Omental fat pad (tissue), 4 donors: ENCODE data around the gene RTN4R. TPM values are rescaled to one million over a fixed set of nuclear protein-coding genes. Genes with fewer than 3 reads are reported as not detected.
"Not testable (repeated sequence)": the region's sequence is repeated elsewhere in the genome, so short reads cannot be mapped to it uniquely, and the experiment has no call there.

Source experiments
- ATAC-seq: fragments of 150-250 bp; one replicate; pipeline ENCODE4 v1.9.1; 2016; ENCODE audit warnings: mild to moderate bottlenecking, moderate library complexity; ENCODE audit not compliant: low FRiP score
- DNase-seq: peaks from one replicate; pipeline ENCODE4 v3.0.0-alpha.2; 2019; ENCODE audit warnings: low spot score
- CTCF ChIP-seq, 3 donors: fragments of 450-650 bp; IDR thresholded peaks; one replicate each; pipeline ENCODE4 v1.5.1; 2016 to 2017; ENCODE audit warnings: antibody characterized with exemption in 3 of 3, mild to moderate bottlenecking in 3 of 3, moderate library complexity in 2 of 3
- total RNA-seq, 4 donors: library from RNA; depleted of rRNA; stranded (reverse); fragments of >200 nt; gene quantifications; one replicate each; pipeline ENCODE4 v1.1.0, GENCODE V29; 2016

RTN4R gene
- total RNA-seq, 4 donors from 2014 or later = 0.25 to 2.3 (median 1.3) TPM

- no peak for TF ChIP-seq CTCF (IDR thresholded peaks at IDR 0.05)
- no peak for ATAC-seq
- no peak for DNase-seq
Observed at GRCh38 chr22:20312396-20313191, 44.5 kb upstream of the RTN4R start.

GRCh38 chr22:20311249-20312062, 43.3 kb upstream of the RTN4R start:
- DNase-seq, ATAC-seq: not testable (repeated sequence)

GRCh38 chr22:20310773-20311172, 42.7 kb upstream of the RTN4R start:
- not testable (repeated sequence) for ATAC-seq, DNase-seq

GRCh38 chr22:20310180-20310579, 42.1 kb upstream of the RTN4R start:
- ATAC-seq, DNase-seq: not testable (repeated sequence)

- ATAC-seq, DNase-seq: not testable (repeated sequence)
Observed at GRCh38 chr22:20308806-20309650, 40.9 kb upstream of the RTN4R start.

- not testable (repeated sequence) for ATAC-seq, DNase-seq
Observed at GRCh38 chr22:20307448-20308447, 39.6 kb upstream of the RTN4R start.

GRCh38 chr22:20306646-20307447, 38.7 kb upstream of the RTN4R start:
- ATAC-seq, DNase-seq: not testable (repeated sequence)

GRCh38 chr22:20305894-20306645, 38.0 kb upstream of the RTN4R start:
- no peak for TF ChIP-seq CTCF (IDR thresholded peaks at IDR 0.05)
- DNase-seq (no peak), ATAC-seq (no peak)

GRCh38 chr22:20305230-20305893, 37.2 kb upstream of the RTN4R start:
- DNase-seq, ATAC-seq: not testable (repeated sequence)
